HepG2 (cell line): ENCODE data around the gene BAZ1A. TPM values are rescaled to one million over a fixed set of nuclear protein-coding genes. Genes with fewer than 3 reads are reported as not detected.
A peak's percentile ranks its signal among the peaks of the same experiment; 100 is the strongest.

Experiments used
- ADNP ChIP-seq: sonication (generic); formaldehyde crosslinking; IDR thresholded peaks from 2 replicates; pipeline ENCODE4 v1.4.0; 2020; ENCODE audit warnings: missing genetic modification reagents
- ARHGAP35 ChIP-seq: sonication (generic); formaldehyde crosslinking; IDR thresholded peaks from 2 replicates; pipeline ENCODE4 v1.9.0; 2022; ENCODE audit warnings: mild to moderate bottlenecking, inconsistent platforms, moderate library complexity, missing genetic modification reagents, borderline replicate concordance
- FOXP4 ChIP-seq: sonication (generic); formaldehyde crosslinking; IDR thresholded peaks from 2 replicates; pipeline ENCODE4 v1.4.0; 2020; ENCODE audit warnings: missing genetic modification reagents
- MATR3 ChIP-seq: sonication (generic); formaldehyde crosslinking; IDR thresholded peaks from 2 replicates; pipeline ENCODE4 v1.4.0; 2020; ENCODE audit warnings: missing genetic modification reagents
- MED8 ChIP-seq: sonication (generic); formaldehyde crosslinking; IDR thresholded peaks from 2 replicates; pipeline ENCODE4 v1.8.1; 2023; ENCODE audit warnings: mild to moderate bottlenecking, missing genetic modification reagents; ENCODE audit not compliant: insufficient replicate concordance
- MEIS2 ChIP-seq: sonication (generic); formaldehyde crosslinking; IDR thresholded peaks from 2 replicates; pipeline ENCODE4 v1.9.0; 2021; ENCODE audit warnings: mild to moderate bottlenecking, missing genetic modification reagents
- MIXL1 ChIP-seq: IDR thresholded peaks from 2 replicates; pipeline ENCODE4 v1.6.1; 2016
- NCOA5 ChIP-seq: sonication (generic); formaldehyde crosslinking; IDR thresholded peaks from 2 replicates; pipeline ENCODE4 v1.4.0; 2020; ENCODE audit warnings: missing genetic modification reagents
- RARG ChIP-seq: sonication (generic); formaldehyde crosslinking; IDR thresholded peaks from 2 replicates; pipeline ENCODE4 v1.4.0; 2020; ENCODE audit warnings: low read depth, mild to moderate bottlenecking, missing genetic modification reagents
- REPIN1 ChIP-seq: sonication (generic); formaldehyde crosslinking; IDR thresholded peaks from 2 replicates; pipeline ENCODE4 v1.8.0; 2022; ENCODE audit warnings: missing genetic modification reagents, low read depth, mild to moderate bottlenecking, borderline replicate concordance
- SRF ChIP-seq: IDR thresholded peaks from 2 replicates; pipeline ENCODE4 v1.6.1; 2011; ENCODE audit warnings: mild to moderate bottlenecking, low read depth, low read length, moderate library complexity
- TEF ChIP-seq: sonication (generic); formaldehyde crosslinking; IDR thresholded peaks from 2 replicates; pipeline ENCODE4 v1.5.0; 2020; ENCODE audit warnings: missing genetic modification reagents
- XRCC5 ChIP-seq: fragments of 200-400 bp; formaldehyde crosslinking; optimal IDR thresholded peaks from 2 replicates; pipeline ENCODE3; 2017; ENCODE audit warnings: mild to moderate bottlenecking, low read length
- ZKSCAN1 ChIP-seq: fragments of 150-350 bp; IDR thresholded peaks from 2 replicates; pipeline ENCODE4 v1.6.1; 2014; ENCODE audit warnings: low read length
- ZMYM2 ChIP-seq: sonication (generic); formaldehyde crosslinking; IDR thresholded peaks from 2 replicates; pipeline ENCODE4 v1.8.0; 2022; ENCODE audit warnings: mild to moderate bottlenecking, missing genetic modification reagents
- ZNF256 ChIP-seq: sonication (generic); formaldehyde crosslinking; conservative IDR thresholded peaks from 2 replicates; pipeline ENCODE4 v1.4.0; 2020; ENCODE audit warnings: missing genetic modification reagents
- ZNF484 ChIP-seq: sonication (generic); formaldehyde crosslinking; IDR thresholded peaks from 2 replicates; pipeline ENCODE4 v1.5.1; 2020; ENCODE audit warnings: mild to moderate bottlenecking, low read depth, missing genetic modification reagents, borderline replicate concordance
- ZNF512B ChIP-seq: sonication (generic); formaldehyde crosslinking; IDR thresholded peaks from 2 replicates; pipeline ENCODE4 v1.5.1; 2020; ENCODE audit warnings: missing genetic modification reagents, mild to moderate bottlenecking, borderline replicate concordance
- ZNF775 ChIP-seq: sonication (generic); formaldehyde crosslinking; IDR thresholded peaks from 2 replicates; pipeline ENCODE4 v1.4.0; 2020; ENCODE audit warnings: missing genetic modification reagents, mild to moderate bottlenecking, moderate library complexity, borderline replicate concordance
- ZNF780A ChIP-seq: sonication (generic); formaldehyde crosslinking; IDR thresholded peaks from 2 replicates; pipeline ENCODE4 v1.8.0; 2022; ENCODE audit warnings: mild to moderate bottlenecking, missing genetic modification reagents, moderate library complexity
- ZNF790 ChIP-seq: sonication (generic); formaldehyde crosslinking; IDR thresholded peaks from 2 replicates; pipeline ENCODE4 v1.8.0; 2022; ENCODE audit warnings: missing genetic modification reagents, mild to moderate bottlenecking, borderline replicate concordance
- ZNF839 ChIP-seq: sonication (generic); formaldehyde crosslinking; IDR thresholded peaks from 2 replicates; pipeline ENCODE4 v1.4.0; 2020; ENCODE audit warnings: missing genetic modification reagents, mild to moderate bottlenecking, borderline replicate concordance
- polyA plus RNA-seq, 8 experiments: library from polyadenylated mRNA; depleted of rRNA in 3 of 8; stranded (reverse) in 7 of 8; unstranded in 1 of 8; fragments of >200 nt; fragmentation: Illumina TruSeq in 4 of 8; extraction: Trizol in 4 of 8; gene quantifications; 2 replicates each; pipeline versions ENCODE4 v1.2.1 to v1.2.3, GENCODE V29; 2011 to 2016; ENCODE audit warnings: low read depth in 4 of 8, missing spikeins in 1 of 8, mixed read lengths in 1 of 8; ENCODE audit not compliant: insufficient read depth in 1 of 8
- total RNA-seq, 5 experiments: library from RNA; depleted of rRNA; stranded (reverse); fragments of >200 nt; fragmentation: Illumina TruSeq; extraction: Trizol; gene quantifications; 2 replicates each; pipeline ENCODE4 v1.2.3, GENCODE V29; 2016; ENCODE audit warnings: low read depth in 1 of 5
- TF ChIP-seq, protein P1 (sequence below): IDR thresholded peaks from 2 replicates; pipeline ENCODE4 v1.6.1; 2016; ENCODE audit warnings: low read depth, borderline replicate concordance
- TF ChIP-seq, protein P2 (sequence below): sonication (generic); formaldehyde crosslinking; IDR thresholded peaks from 2 replicates; pipeline ENCODE4 v1.5.0; 2020; ENCODE audit warnings: missing genetic modification reagents

Gene BAZ1A
- total and polyA plus RNA-seq, 2 of the 13 experiments (the other 11 are each of a cell fraction or from before 2014, with no cell fraction given): 20.9 to 56.8 TPM

DNA sequence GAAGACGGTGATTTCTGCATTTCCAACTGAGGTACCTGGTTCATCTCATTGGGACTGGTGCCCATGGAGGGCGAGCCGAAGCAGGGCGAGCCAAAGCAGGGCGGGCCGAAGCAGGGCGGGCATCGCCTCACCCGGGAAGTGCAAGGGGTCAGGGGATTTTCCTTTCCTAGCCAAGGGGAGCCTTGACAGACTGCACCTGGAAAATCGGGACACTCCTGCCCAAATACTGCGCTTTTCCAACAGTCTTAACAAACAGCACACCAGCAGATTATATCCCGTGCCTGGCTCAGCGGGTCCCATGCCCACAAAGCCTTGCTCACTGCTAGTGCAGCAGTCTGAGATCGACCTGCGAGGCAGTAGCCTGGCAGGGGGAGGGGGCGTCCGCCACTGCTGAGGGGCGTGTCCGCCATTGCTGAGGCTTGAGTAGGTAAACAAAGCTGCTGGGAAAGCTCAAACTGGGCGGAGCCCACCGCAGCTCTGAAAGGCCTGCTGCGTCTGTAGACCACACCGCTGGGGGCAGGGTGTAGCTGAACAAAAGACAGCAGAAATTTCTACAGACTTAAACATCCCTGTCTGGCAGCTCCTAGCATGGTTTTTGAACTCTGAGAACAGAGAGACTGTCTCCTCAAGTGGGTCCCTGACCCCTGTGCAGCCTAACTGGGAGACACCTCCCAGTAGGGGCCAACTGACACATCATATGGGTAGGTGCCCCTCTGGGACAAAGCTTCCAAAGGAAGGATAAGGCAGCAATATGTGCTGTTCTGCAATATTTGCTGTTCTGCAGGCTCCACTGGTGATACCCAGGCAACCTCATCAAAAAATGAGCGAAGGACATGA lies 77.2 kb downstream of the BAZ1A start (continued):
- TF ChIP-seq ZNF839 (CRISPR knock-in tag) (peak; percentile 70; the same call in 1 of the 2 replicates), MED8 (CRISPR knock-in tag) (no peak), ZNF484 (no peak), MATR3 (CRISPR knock-in tag) (no peak), ZNF256 (CRISPR knock-in tag) (no peak), RARG (CRISPR knock-in tag) (no peak), ZNF780A (CRISPR knock-in tag) (no peak), ZMYM2 (CRISPR knock-in tag) (0 out of 2 replicates have a peak, but pooled peaks have one; percentile 61), MEIS2 (CRISPR knock-in tag) (peak; percentile 51; the same call in 1 of the 2 replicates), ZNF790 (CRISPR knock-in tag) (no peak), REPIN1 (CRISPR knock-in tag) (peak; percentile 70), TEF (no peak), ZNF775 (no peak), NCOA5 (CRISPR knock-in tag) (no peak), ADNP (CRISPR knock-in tag) (no peak), SRF (no peak), MIXL1 (CRISPR knock-in tag) (0 out of 2 replicates have a peak, but pooled peaks have one; percentile 12), FOXP4 (CRISPR knock-in tag) (peak; percentile 79), ARHGAP35 (CRISPR knock-in tag) (peak; percentile 79; the same call in 1 of the 2 replicates), XRCC5 (peak; percentile 93), ZNF512B (CRISPR knock-in tag) (no peak), ZKSCAN1 (no peak)
- TF ChIP-seq, protein P1, sequence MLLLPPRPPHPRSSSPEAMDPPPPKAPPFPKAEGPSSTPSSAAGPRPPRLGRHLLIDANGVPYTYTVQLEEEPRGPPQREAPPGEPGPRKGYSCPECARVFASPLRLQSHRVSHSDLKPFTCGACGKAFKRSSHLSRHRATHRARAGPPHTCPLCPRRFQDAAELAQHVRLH (CRISPR knock-in tag): peak; percentile 77; the same call in 1 of the 2 replicates
- TF ChIP-seq, protein P2, sequence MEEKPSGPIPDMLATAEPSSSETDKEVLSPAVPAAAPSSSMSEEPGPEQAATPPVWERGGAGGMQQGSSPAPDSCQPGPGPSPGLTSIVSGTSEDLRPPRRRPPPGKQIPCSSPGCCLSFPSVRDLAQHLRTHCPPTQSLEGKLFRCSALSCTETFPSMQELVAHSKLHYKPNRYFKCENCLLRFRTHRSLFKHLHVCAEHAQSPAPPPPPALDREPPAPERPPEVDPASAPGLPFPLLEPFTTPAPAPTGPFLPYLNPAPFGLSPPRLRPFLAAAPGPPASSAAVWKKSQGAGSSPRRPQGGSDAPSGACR: no peak
